ENCODE results near the gene KCTD13. TPM values are rescaled to one million over a fixed set of nuclear protein-coding genes. Genes with fewer than 3 reads are reported as not detected.

Gene KCTD13
- total RNA-seq, 4 donors from 2014 or later: 40.3 to 110 (median 57.4) TPM

GRCh38 chr16:29897333-29897732 lies 28.7 kb downstream of the KCTD13 start:
- no peak for DNase-seq
- H3K4me1 ChIP-seq: peaks cover 2 to 22% (median 15%) of the 10 kb centered on the region in 4 donors
- peaks cover 31% of the 10 kb centered on the region for H3K27me3 ChIP-seq
- H3K4me3 ChIP-seq: no peak overlapping the region
- intact Hi-C loops (cut with DNase I; ENCODE audit: low total_unique reads): no loop called here
- H3K9me3 ChIP-seq: no peaks in the 10 kb centered on the region
- 52 to 59% methylated on average over 3 to 4 of the region's 4 CpGs for WGBS, 2 donors (ENCODE audit: low coverage in 1 of 2)
- no peak overlapping the region for H3K27ac ChIP-seq
- no peaks in the 10 kb centered on the region for H3K36me3 ChIP-seq
- TF ChIP-seq POLR2A (IDR thresholded peaks at IDR 0.05) (no peak), POLR2AphosphoS5 (IDR thresholded peaks at IDR 0.05) (no peak), EP300 (IDR thresholded peaks at IDR 0.05; ENCODE audit: low read depth) (no peak), CTCF (IDR thresholded peaks at IDR 0.05) (no peak)
- in situ Hi-C loops (cut with MboI; ENCODE audit: low pct_ligation_motif_present in 1 of 4, low pct_unique_long_range_greater_than_20kb in 1 of 4, low sequenced_read_pairs in 3 of 4): loop anchor here in 1 of 4 donors (25.0 kb wide), 1 partner anchor 140 kb away; the partner anchor contains the start of gene TLCD3B

- no peak for DNase-seq
- Histone ChIP-seq H3K9me3 (no peaks in the 10 kb centered on the region), H3K27me3 (peaks cover 31% of the 10 kb centered on the region), H3K4me1 (peaks cover 2 to 22% (median 15%) of the 10 kb centered on the region in 4 donors), H3K36me3 (no peaks in the 10 kb centered on the region), H3K27ac (no peak overlapping the region), H3K4me3 (no peak overlapping the region)
- in situ Hi-C loops (cut with MboI; ENCODE audit: low pct_ligation_motif_present in 1 of 4, low pct_unique_long_range_greater_than_20kb in 1 of 4, low sequenced_read_pairs in 3 of 4) (loop anchor here in 1 of 4 donors (25.0 kb wide), 1 partner anchor 140 kb away; the partner anchor contains the start of gene TLCD3B), intact Hi-C loops (cut with DNase I; ENCODE audit: low total_unique reads) (no loop called here)
- no peak for TF ChIP-seq EP300 (IDR thresholded peaks at IDR 0.05; ENCODE audit: low read depth)
- TF ChIP-seq CTCF (IDR thresholded peaks at IDR 0.05): no peak
- TF ChIP-seq POLR2AphosphoS5 (IDR thresholded peaks at IDR 0.05): no peak
- TF ChIP-seq POLR2A (IDR thresholded peaks at IDR 0.05): no peak
- 61 to 100% methylated on average over 1 to 14 of the region's 15 CpGs for WGBS, 2 donors (ENCODE audit: low coverage in 1 of 2)
These were observed 29.2 kb downstream of the KCTD13 start for GRCh38 chr16:29896841-29897240.

GRCh38 chr16:29894352-29894751 lies 31.7 kb downstream of the KCTD13 start:
- peaks cover 0 to 7% (median 1%) of the 10 kb centered on the region in 4 donors for H3K4me1 ChIP-seq
- intact Hi-C loops (cut with DNase I; ENCODE audit: low total_unique reads) (no loop called here), in situ Hi-C loops (cut with MboI; ENCODE audit: low pct_ligation_motif_present in 1 of 4, low pct_unique_long_range_greater_than_20kb in 1 of 4, low sequenced_read_pairs in 3 of 4) (loop anchor here in 1 of 4 donors (25.0 kb wide), 1 partner anchor 143 kb away; the partner anchor contains the start of gene TLCD3B)
- no peak for DNase-seq
- peaks cover 27% of the 10 kb centered on the region for H3K27me3 ChIP-seq
- H3K4me3 ChIP-seq: no peak overlapping the region
- no peaks in the 10 kb centered on the region for H3K9me3 ChIP-seq
- TF ChIP-seq EP300 (IDR thresholded peaks at IDR 0.05; ENCODE audit: low read depth) (no peak), CTCF (IDR thresholded peaks at IDR 0.05) (no peak), POLR2AphosphoS5 (IDR thresholded peaks at IDR 0.05) (no peak), POLR2A (IDR thresholded peaks at IDR 0.05) (no peak)
- H3K36me3 ChIP-seq: no peaks in the 10 kb centered on the region
- no peak overlapping the region for H3K27ac ChIP-seq
- WGBS, 2 donors (ENCODE audit: low coverage in 1 of 2): 33 to 62% methylated on average over 1 to 4 of the region's 4 CpGs

- WGBS, 2 donors (ENCODE audit: low coverage in 1 of 2): 80 to 91% methylated on average over 1 to 3 of the region's 3 CpGs
- in situ Hi-C loops (cut with MboI; ENCODE audit: low pct_ligation_motif_present in 1 of 4, low pct_unique_long_range_greater_than_20kb in 1 of 4, low sequenced_read_pairs in 3 of 4) (loop anchor here in 1 of 4 donors (25.0 kb wide), 1 partner anchor 144 kb away; the partner anchor contains the start of gene TLCD3B), intact Hi-C loops (cut with DNase I; ENCODE audit: low total_unique reads) (no loop called here)
- Histone ChIP-seq H3K27ac (no peak overlapping the region), H3K36me3 (no peaks in the 10 kb centered on the region), H3K4me3 (no peak overlapping the region), H3K4me1 (peaks cover 0 to under 1% (median 0%) of the 10 kb centered on the region in 4 donors), H3K9me3 (no peaks in the 10 kb centered on the region), H3K27me3 (peaks cover 19% of the 10 kb centered on the region)
- TF ChIP-seq EP300 (IDR thresholded peaks at IDR 0.05; ENCODE audit: low read depth) (no peak), POLR2A (IDR thresholded peaks at IDR 0.05) (no peak), POLR2AphosphoS5 (IDR thresholded peaks at IDR 0.05) (no peak), CTCF (IDR thresholded peaks at IDR 0.05) (no peak)
- no peak for DNase-seq
These were observed 32.5 kb downstream of the KCTD13 start for GRCh38 chr16:29893553-29893952.
